ENCODE results near the gene MFAP1. TPM values are rescaled to one million over a fixed set of nuclear protein-coding genes. Genes with fewer than 3 reads are reported as not detected.
A peak's percentile ranks its signal among the peaks of the same experiment; 100 is the strongest.

Gene MFAP1
- total RNA-seq, 4 donors from 2014 or later: 6.1 to 21.7 (median 10.4) TPM

DNA sequence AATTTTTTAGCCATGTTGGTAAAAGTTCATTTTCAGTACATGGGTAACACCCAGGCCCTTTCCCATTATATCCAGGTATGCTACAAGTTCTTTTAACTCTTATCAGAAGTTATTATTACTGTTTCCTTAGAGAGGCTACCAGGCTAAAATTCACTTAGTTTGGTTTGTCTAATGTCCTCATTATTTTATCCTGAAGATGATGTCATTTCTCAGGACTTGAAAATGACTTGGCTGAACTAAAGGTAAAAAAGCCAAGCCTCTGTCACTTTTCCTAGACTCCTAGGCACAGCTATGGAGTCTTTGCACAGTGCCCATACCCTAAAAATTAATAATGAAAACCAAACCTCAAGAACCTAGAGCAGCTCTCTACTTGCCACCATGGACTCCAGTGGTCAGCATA, 51.9 kb downstream of the MFAP1 start:
- no peaks in the 10 kb centered on the region for H3K9me3 ChIP-seq
- peaks cover 0 to 69% (median 4%) of the 10 kb centered on the region in 3 donors for H3K36me3 ChIP-seq

DNA sequence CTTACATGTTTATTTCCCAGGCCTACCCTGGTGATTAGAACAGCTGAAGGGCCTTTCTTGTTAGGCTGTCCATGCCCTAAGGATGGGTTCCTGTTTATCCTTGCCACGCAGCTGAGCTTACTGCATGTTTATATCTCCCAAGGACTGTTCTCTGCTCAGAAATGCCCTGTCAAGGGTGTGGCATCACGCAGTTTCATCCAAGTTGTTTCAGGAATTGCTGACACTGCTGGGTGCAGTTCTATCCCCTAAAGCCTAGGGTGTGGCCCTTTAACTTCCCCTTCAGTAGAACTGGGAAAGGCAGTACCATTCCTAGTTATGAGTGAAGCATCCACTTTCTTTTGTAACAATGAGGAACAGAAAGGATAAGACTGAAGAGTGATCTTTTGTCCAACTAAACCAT, 52.7 kb downstream of the MFAP1 start:
- TF ChIP-seq, protein P1, sequence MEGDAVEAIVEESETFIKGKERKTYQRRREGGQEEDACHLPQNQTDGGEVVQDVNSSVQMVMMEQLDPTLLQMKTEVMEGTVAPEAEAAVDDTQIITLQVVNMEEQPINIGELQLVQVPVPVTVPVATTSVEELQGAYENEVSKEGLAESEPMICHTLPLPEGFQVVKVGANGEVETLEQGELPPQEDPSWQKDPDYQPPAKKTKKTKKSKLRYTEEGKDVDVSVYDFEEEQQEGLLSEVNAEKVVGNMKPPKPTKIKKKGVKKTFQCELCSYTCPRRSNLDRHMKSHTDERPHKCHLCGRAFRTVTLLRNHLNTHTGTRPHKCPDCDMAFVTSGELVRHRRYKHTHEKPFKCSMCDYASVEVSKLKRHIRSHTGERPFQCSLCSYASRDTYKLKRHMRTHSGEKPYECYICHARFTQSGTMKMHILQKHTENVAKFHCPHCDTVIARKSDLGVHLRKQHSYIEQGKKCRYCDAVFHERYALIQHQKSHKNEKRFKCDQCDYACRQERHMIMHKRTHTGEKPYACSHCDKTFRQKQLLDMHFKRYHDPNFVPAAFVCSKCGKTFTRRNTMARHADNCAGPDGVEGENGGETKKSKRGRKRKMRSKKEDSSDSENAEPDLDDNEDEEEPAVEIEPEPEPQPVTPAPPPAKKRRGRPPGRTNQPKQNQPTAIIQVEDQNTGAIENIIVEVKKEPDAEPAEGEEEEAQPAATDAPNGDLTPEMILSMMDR (IDR thresholded peaks at IDR 0.05): no peak
- TF ChIP-seq POLR2A (IDR thresholded peaks at IDR 0.05): no peak
- no peak for DNase-seq
- Histone ChIP-seq H3K27ac (peak overlapping the region in 2 of 4 donors; percentile 13 to 36), H3K9me3 (no peaks in the 10 kb centered on the region), H3K4me3 (no peak overlapping the region), H3K36me3 (peaks cover 0 to 77% (median 4%) of the 10 kb centered on the region in 3 donors), H3K27me3 (no peaks in the 10 kb centered on the region), H3K4me1 (peaks cover 0 to 16% (median 3%) of the 10 kb centered on the region in 4 donors)

More for the DNA sequence above, 51.9 kb downstream of the MFAP1 start:
- no peak for DNase-seq
- no peaks in the 10 kb centered on the region for H3K27me3 ChIP-seq
- no peak overlapping the region for H3K27ac ChIP-seq
- H3K4me1 ChIP-seq: peaks cover 0 to 16% (median 3%) of the 10 kb centered on the region in 4 donors
- no peak for TF ChIP-seq POLR2A (IDR thresholded peaks at IDR 0.05)
- TF ChIP-seq, protein P1 (IDR thresholded peaks at IDR 0.05): no peak
- no peak overlapping the region for H3K4me3 ChIP-seq

- Histone ChIP-seq H3K4me3 (no peak overlapping the region), H3K4me1 (peaks cover 0 to 10% (median 0%) of the 10 kb centered on the region in 4 donors), H3K9me3 (no peaks in the 10 kb centered on the region), H3K27me3 (no peaks in the 10 kb centered on the region), H3K27ac (no peak overlapping the region), H3K36me3 (peaks cover 2 to 98% (median 4%) of the 10 kb centered on the region in 3 donors)
- peak; percentile 55 to 85 (median 72) for DNase-seq
- TF ChIP-seq, protein P1 (IDR thresholded peaks at IDR 0.05): peak; percentile 61 to 86 (median 76)
- no peak for TF ChIP-seq POLR2A (IDR thresholded peaks at IDR 0.05)
Observed at GRCh38 chr15:43769584-43770228, 54.8 kb downstream of the MFAP1 start.

- Histone ChIP-seq H3K4me3 (no peak overlapping the region), H3K36me3 (peaks cover 4 to 98% (median 8%) of the 10 kb centered on the region in 3 donors), H3K9me3 (no peaks in the 10 kb centered on the region), H3K27ac (no peak overlapping the region), H3K4me1 (no peaks in the 10 kb centered on the region), H3K27me3 (no peaks in the 10 kb centered on the region)
- TF ChIP-seq, protein P1 (IDR thresholded peaks at IDR 0.05): no peak
- TF ChIP-seq POLR2A (IDR thresholded peaks at IDR 0.05): no peak
- DNase-seq: no peak
Observed at GRCh38 chr15:43763819-43764446, 60.6 kb downstream of the MFAP1 start.

DNA sequence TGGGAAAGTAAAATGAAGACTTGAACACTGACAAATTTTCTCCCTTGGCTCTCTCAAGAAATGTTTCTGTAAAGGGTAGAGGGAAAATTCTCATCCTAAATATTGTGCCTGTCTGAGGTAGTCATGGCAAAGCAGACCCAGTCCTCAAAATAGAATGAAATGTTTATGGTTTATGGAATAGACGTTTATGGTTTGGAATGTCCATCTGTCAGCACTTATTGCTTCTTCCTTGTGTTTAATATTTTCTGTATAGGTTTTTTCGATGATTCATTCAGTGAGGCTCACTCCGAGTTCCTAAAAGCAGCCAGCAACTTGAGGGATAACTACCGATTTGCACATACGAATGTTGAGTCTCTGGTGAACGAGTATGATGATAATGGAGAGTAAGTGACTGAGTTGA, 61.7 kb downstream of the MFAP1 start:
- Histone ChIP-seq H3K27me3 (no peaks in the 10 kb centered on the region), H3K4me1 (no peaks in the 10 kb centered on the region), H3K4me3 (no peak overlapping the region), H3K9me3 (no peaks in the 10 kb centered on the region), H3K36me3 (peaks cover 4 to 98% (median 8%) of the 10 kb centered on the region in 3 donors), H3K27ac (no peak overlapping the region)
- TF ChIP-seq, protein P1 (IDR thresholded peaks at IDR 0.05): no peak
- no peak for TF ChIP-seq POLR2A (IDR thresholded peaks at IDR 0.05)
- no peak for DNase-seq

Small RNA genes lying within 50 kb of the gene (small RNA-seq; reads per million reads assigned to genes)
- gene MIR1282 (0 reads per million in 2 donors), gene RF00019 (0 reads per million in 2 donors)

Other genes starting within 250 kb of the MFAP1 start
- 100 to 1,000 TPM in 3 of 4 donors, 10 to 100 TPM in 1; 84.9 to 380 (median 260) TPM for gene PPIP5K1, start 234.5 kb downstream of the MFAP1 start, total RNA-seq
- 100 to 1,000 TPM in 3 of 4 donors, 10 to 100 TPM in 1; 74.3 to 134 (median 111) TPM for gene CKMT1B, start 230.7 kb downstream of the MFAP1 start, total RNA-seq
- gene STRC, start 205.9 kb downstream of the MFAP1 start, total RNA-seq: 1 to 10 TPM in 2 of 4 donors, under 1 TPM in 1, not detected in 1; 0.35 to 7.4 (median 4.7) TPM
- 10 to 100 TPM in 3 of 4 donors, 1 to 10 TPM in 1; 9.3 to 28.1 (median 21.0) TPM for gene CATSPER2, start 175.8 kb downstream of the MFAP1 start, total RNA-seq
- gene CKMT1A, start 130.8 kb downstream of the MFAP1 start, total RNA-seq: 100 to 1,000 TPM in 3 of 4 donors, 10 to 100 TPM in 1; 96.0 to 147 (median 109) TPM
- gene PDIA3, start 78.3 kb downstream of the MFAP1 start, total RNA-seq: 100 to 1,000 TPM in 2 of 4 donors, 10 to 100 TPM in 2; 28.9 to 136 (median 106) TPM
- gene ELL3, start 47.7 kb downstream of the MFAP1 start, total RNA-seq: 10 to 100 TPM; 34.7 to 84.1 (median 73.2) TPM
- gene SERF2, start 32.4 kb downstream of the MFAP1 start, total RNA-seq: 100 to 1,000 TPM; 647 to 897 (median 711) TPM
- not detected for gene SERINC4, start 24.5 kb downstream of the MFAP1 start, total RNA-seq
- 10 to 100 TPM; 13.0 to 38.0 (median 21.5) TPM for gene HYPK, start 24.1 kb downstream of the MFAP1 start, total RNA-seq
- gene WDR76, start 2.3 kb upstream of the MFAP1 start, total RNA-seq: 10 to 100 TPM in 1 of 4 donors, 1 to 10 TPM in 3; 2.7 to 21.5 (median 4.1) TPM